B cell (primary cell): Measurements from ENCODE around the gene DSCAML1. TPM values are rescaled to one million over a fixed set of nuclear protein-coding genes. Genes with fewer than 3 reads are reported as not detected.

Source experiments
- ATAC-seq: fragments of 200-7000 bp; cut with Tn5 transposase; one replicate; pipeline ENCODE4 v1.10.0; 2021; ENCODE audit warnings: low read depth, mild to moderate bottlenecking, moderate number of reproducible peaks, moderate library complexity
- CTCF ChIA-PET: fragments of 350-600 bp; sonication (Branson Sonifier 250); formaldehyde crosslinking; loops from one replicate; lab custom pipeline; 2021; ENCODE audit warnings: antibody characterized with exemption, inconsistent platforms; lab: Charles Lee
- POLR2A ChIA-PET: fragments of 350-600 bp; sonication (Branson Sonifier 250); formaldehyde crosslinking; loops from one replicate; lab custom pipeline; 2021; ENCODE audit warnings: antibody characterized with exemption; lab: Charles Lee
- DNase-seq: peaks from one replicate; pipeline ENCODE4 v3.0.0; 2013
- H2AFZ ChIP-seq: 2 replicates; pipeline ENCODE4 v1.6.1; 2012; ENCODE audit warnings: mild to moderate bottlenecking, low read depth, low read length; ENCODE audit not compliant: insufficient read depth, poor library complexity, severe bottlenecking
- H3K27ac ChIP-seq, 2 donors: 1 replicate in 1 of 2; 2 replicates in 1 of 2; pipeline ENCODE4 v1.5.1; 2012 to 2013; ENCODE audit warnings: low read length in 2 of 2, mild to moderate bottlenecking in 2 of 2, moderate library complexity in 1 of 2
- H3K27me3 ChIP-seq, 4 experiments: fragments of 200-600 bp in 1 of 4; sonication (generic) in 1 of 4; replicated peaks in 1 of 4; 1 replicate in 2 of 4; 2 replicates in 2 of 4; pipeline versions ENCODE4 v1.6.1 to v1.7.0; 2013 to 2016; ENCODE audit warnings: low read length in 3 of 4, mild to moderate bottlenecking in 2 of 4, mixed read lengths in 1 of 4, moderate library complexity in 1 of 4; ENCODE audit not compliant: insufficient read depth in 4 of 4, control insufficient read depth in 3 of 4; ENCODE audit errors: control extremely low read depth in 1 of 4
- H3K36me3 ChIP-seq, 2 experiments: replicated peaks in 1 of 2; 1 replicate in 1 of 2; 2 replicates in 1 of 2; pipeline versions ENCODE4 v1.6.1 to v1.7.1; 2013; ENCODE audit warnings: low read length in 1 of 2; ENCODE audit not compliant: insufficient read depth in 2 of 2, control insufficient read depth in 1 of 2; ENCODE audit errors: control extremely low read depth in 1 of 2, extremely low read depth in 1 of 2
- H3K4me1 ChIP-seq, 2 donors: fragments of 200-600 bp in 1 of 2; sonication (generic) in 1 of 2; 1 replicate in 1 of 2; 2 replicates in 1 of 2; pipeline versions ENCODE4 v1.5.1 to v1.6.1; 2013 to 2017; ENCODE audit warnings: low read length in 2 of 2; ENCODE audit not compliant: control insufficient read depth in 2 of 2, insufficient read depth in 2 of 2
- H3K4me2 ChIP-seq: replicated peaks from 2 replicates; pipeline ENCODE3; 2012; ENCODE audit warnings: mild to moderate bottlenecking, low read depth, low read length; ENCODE audit not compliant: poor library complexity, severe bottlenecking
- H3K4me3 ChIP-seq, 5 experiments: fragments of 200-600 bp in 1 of 5; sonication (generic) in 1 of 5; 1 replicate in 3 of 5; 2 replicates in 2 of 5; pipeline versions ENCODE4 v1.5.1 to v1.7.0; 2011 to 2016; ENCODE audit warnings: low read length in 4 of 5, mild to moderate bottlenecking in 4 of 5, low read depth in 2 of 5, control low read depth in 1 of 5, moderate library complexity in 1 of 5; ENCODE audit not compliant: insufficient read depth in 1 of 5; ENCODE audit errors: control extremely low read depth in 1 of 5, extremely low read depth in 1 of 5
- H3K79me2 ChIP-seq: fragments of 200-600 bp; sonication (generic); one replicate; pipeline ENCODE4 v1.6.0; 2016; ENCODE audit warnings: low read length; ENCODE audit not compliant: control insufficient read depth, insufficient read depth
- H3K9ac ChIP-seq: fragments of 200-600 bp; sonication (generic); 2 replicates; pipeline ENCODE4 v1.6.1; 2017; ENCODE audit warnings: mild to moderate bottlenecking, low read length, moderate library complexity
- H3K9me3 ChIP-seq, 3 donors: one replicate each; pipeline versions ENCODE4 v1.6.1 to v1.7.1; 2013; ENCODE audit warnings: low read length in 2 of 3; ENCODE audit not compliant: control insufficient read depth in 2 of 3, insufficient read depth in 1 of 3; ENCODE audit errors: control extremely low read depth in 1 of 3
- H4K20me1 ChIP-seq: 2 replicates; pipeline ENCODE4 v1.6.0; 2012; ENCODE audit warnings: mild to moderate bottlenecking, low read length; ENCODE audit not compliant: insufficient read depth, control insufficient read depth, poor library complexity, severe bottlenecking
- H3K27ac Mint-ChIP-seq: one replicate; pipeline ENCODE4 v1.8.0; 2021; ENCODE audit warnings: mixed read lengths
- H3K27me3 Mint-ChIP-seq: one replicate; pipeline ENCODE4 v1.8.0; 2021; ENCODE audit warnings: mixed read lengths
- H3K4me1 Mint-ChIP-seq: one replicate; pipeline ENCODE4 v1.8.0; 2021; ENCODE audit warnings: mixed read lengths
- H3K4me3 Mint-ChIP-seq: one replicate; pipeline ENCODE4 v1.8.0; 2021; ENCODE audit warnings: mixed read lengths
- H3K9me3 Mint-ChIP-seq: one replicate; pipeline ENCODE4 v1.8.0; 2022; ENCODE audit warnings: mixed read lengths; ENCODE audit not compliant: insufficient read depth
- EZH2 ChIP-seq: IDR thresholded peaks from 2 replicates; pipeline ENCODE4 v1.6.1; 2012; ENCODE audit warnings: borderline replicate concordance, low read depth, mild to moderate bottlenecking, moderate library complexity, low read length; ENCODE audit not compliant: insufficient read depth, poor library complexity, severe bottlenecking
- WGBS: methylation state at CpG from one replicate; pipeline ENCODE4 v1.1.5; 2013; ENCODE audit warnings: missing lambda C conversion rate; ENCODE audit not compliant: insufficient coverage; 5-methylcytosine and 5-hydroxymethylcytosine counted together
- intact Hi-C: fragments of 100-400 bp; cut with micrococcal nuclease; formaldehyde crosslinking; loops from one replicate; pipeline ENCODE4 v1.10.0; 2022
- polyA plus RNA-seq: library from polyadenylated mRNA; depleted of rRNA; stranded (reverse); fragments of >200 nt; gene quantifications from 2 replicates; pipeline ENCODE4 v1.2.3, GENCODE V29; 2012
- total RNA-seq, 2 donors: library from RNA; stranded (reverse); fragments of 120-200 nt in 1 of 2; gene quantifications; 1 replicate in 1 of 2; 2 replicates in 1 of 2; pipeline versions ENCODE4 v1.2.3 to v1.2.4, GENCODE V29; 2013 to 2022
- TF ChIP-seq, protein P1 (sequence below): fragments of 200-600 bp; IDR thresholded peaks from one replicate; pipeline ENCODE4 v1.8.0; 2022; ENCODE audit warnings: antibody characterized with exemption, mild to moderate bottlenecking

DSCAML1 gene
- total and polyA plus RNA-seq, 2 donors (not counting 1 experiment from before 2014, with no cell fraction given), result 1.2 to 6.2 TPM

DNA sequence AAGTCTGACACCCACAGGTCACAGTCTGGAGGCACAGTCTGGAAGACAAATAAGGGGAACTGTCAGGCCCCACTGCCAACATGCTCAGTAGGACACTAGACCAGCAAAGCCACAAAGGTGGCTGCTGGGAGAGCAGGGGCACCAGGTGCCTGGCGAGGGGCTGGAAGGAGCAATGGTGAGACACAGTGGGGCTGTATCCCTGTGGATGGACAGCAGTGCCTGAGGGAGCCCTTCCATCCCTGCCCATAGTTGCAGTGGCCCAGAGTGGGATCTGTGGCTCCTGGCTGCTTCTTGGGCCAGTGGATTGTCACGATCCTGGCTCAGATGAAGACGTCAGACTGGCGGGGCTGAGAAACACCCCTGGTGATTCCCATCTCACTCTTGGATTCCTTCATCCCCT is 154.6 kb downstream of the DSCAML1 start:
- H3K27ac ChIP-seq, result no peak overlapping the region
- no peak overlapping the region for H3K27ac Mint-ChIP-seq
- ChIA-PET POLR2A (no interaction called here), CTCF (no interaction called here)
- H3K9ac ChIP-seq, result no peak overlapping the region
- H4K20me1 ChIP-seq, result no peaks in the 10 kb centered on the region
- H3K9me3 Mint-ChIP-seq, result no peaks in the 10 kb centered on the region
- no peak overlapping the region for H3K4me2 ChIP-seq
- H3K4me3 Mint-ChIP-seq, result no peak overlapping the region
- peaks cover 0 to 6% (median 0%) of the 10 kb centered on the region in 3 donors for H3K9me3 ChIP-seq
- H3K27me3 ChIP-seq, result no peaks in the 10 kb centered on the region
- H3K79me2 ChIP-seq, result no peaks in the 10 kb centered on the region
- whole genome bisulfite sequencing, result 84% methylated on average over 4 of the region's 4 CpGs
- peaks cover 20% of the 10 kb centered on the region for H3K27me3 Mint-ChIP-seq
- H2AFZ ChIP-seq, result no peak overlapping the region
- H3K4me1 ChIP-seq, result no peaks in the 10 kb centered on the region
- ATAC-seq (no peak), DNase-seq (no peak)
- no peak overlapping the region for H3K4me3 ChIP-seq
- intact Hi-C loops, result no loop called here
- H3K4me1 Mint-ChIP-seq, result no peaks in the 10 kb centered on the region
- no peaks in the 10 kb centered on the region for H3K36me3 ChIP-seq
- TF ChIP-seq, protein P1, sequence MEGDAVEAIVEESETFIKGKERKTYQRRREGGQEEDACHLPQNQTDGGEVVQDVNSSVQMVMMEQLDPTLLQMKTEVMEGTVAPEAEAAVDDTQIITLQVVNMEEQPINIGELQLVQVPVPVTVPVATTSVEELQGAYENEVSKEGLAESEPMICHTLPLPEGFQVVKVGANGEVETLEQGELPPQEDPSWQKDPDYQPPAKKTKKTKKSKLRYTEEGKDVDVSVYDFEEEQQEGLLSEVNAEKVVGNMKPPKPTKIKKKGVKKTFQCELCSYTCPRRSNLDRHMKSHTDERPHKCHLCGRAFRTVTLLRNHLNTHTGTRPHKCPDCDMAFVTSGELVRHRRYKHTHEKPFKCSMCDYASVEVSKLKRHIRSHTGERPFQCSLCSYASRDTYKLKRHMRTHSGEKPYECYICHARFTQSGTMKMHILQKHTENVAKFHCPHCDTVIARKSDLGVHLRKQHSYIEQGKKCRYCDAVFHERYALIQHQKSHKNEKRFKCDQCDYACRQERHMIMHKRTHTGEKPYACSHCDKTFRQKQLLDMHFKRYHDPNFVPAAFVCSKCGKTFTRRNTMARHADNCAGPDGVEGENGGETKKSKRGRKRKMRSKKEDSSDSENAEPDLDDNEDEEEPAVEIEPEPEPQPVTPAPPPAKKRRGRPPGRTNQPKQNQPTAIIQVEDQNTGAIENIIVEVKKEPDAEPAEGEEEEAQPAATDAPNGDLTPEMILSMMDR, result no peak
- TF ChIP-seq EZH2, result no peak

DNA sequence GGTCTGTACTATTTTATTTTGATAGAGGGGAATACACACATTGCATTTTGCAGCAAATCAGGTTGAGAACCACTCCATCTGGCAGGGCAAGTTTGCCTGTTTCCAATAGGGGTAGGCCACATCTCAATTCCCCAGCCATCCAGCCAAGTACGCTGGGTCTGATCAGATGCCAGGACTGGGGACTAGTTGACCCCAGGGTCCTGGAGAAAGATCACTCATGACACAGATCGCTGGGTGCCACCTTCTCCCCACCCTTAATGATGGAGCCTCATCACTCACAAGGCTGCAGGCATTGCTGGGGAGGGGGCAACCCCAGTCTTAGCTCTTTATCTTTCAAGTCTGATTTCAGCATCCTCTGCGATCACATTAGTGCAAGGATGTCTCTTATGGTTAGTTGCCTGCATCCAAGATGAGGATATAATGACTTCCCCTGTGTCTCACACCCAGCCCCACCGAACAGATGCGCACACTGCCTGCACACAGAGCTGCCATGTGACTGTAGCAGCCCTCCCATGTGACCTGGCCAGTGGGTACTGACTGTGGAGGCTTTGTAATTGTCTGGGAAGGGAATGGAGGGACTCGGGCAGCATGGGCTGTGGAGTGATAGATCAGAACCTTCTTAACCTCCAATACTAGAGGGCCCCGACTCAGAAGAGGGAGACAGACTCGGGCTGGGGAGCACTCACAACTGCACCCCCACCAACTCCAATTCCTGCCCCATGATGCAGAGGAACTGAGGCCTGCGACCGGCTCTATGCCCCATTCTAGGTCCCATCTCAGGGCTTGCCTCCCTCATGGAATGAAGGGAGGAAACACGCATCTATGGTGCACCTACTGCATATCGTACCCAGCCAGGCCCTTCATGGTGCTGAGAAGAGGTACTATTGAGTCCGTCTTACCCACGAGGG is 155.8 kb downstream of the DSCAML1 start:
- H3K4me1 Mint-ChIP-seq, result no peaks in the 10 kb centered on the region
- no peaks in the 10 kb centered on the region for H3K9me3 Mint-ChIP-seq
- TF ChIP-seq, protein P1, result no peak
- TF ChIP-seq EZH2, result no peak
- no peak for DNase-seq
- Histone ChIP-seq H3K4me3 (no peak overlapping the region), H3K4me1 (no peaks in the 10 kb centered on the region), H3K9ac (no peak overlapping the region), H3K79me2 (no peaks in the 10 kb centered on the region), H3K4me2 (no peak overlapping the region), H3K36me3 (no peaks in the 10 kb centered on the region), H2AFZ (no peak overlapping the region), H3K9me3 (peaks cover 0 to 6% (median 0%) of the 10 kb centered on the region in 3 donors), H3K27me3 (peaks cover 0 to 4% (median 0%) of the 10 kb centered on the region in 4 experiments), H3K27ac (no peak overlapping the region), H4K20me1 (no peaks in the 10 kb centered on the region)
- 83% methylated on average over 7 of the region's 14 CpGs for WGBS
- ATAC-seq, result no peak
- H3K27ac Mint-ChIP-seq, result no peak overlapping the region
- ChIA-PET CTCF (no interaction called here), POLR2A (no interaction called here)
- no peak overlapping the region for H3K4me3 Mint-ChIP-seq
- peaks cover 17% of the 10 kb centered on the region for H3K27me3 Mint-ChIP-seq
- intact Hi-C loops, result no loop called here
